ENCODE results near the gene PSMA6. TPM values are rescaled to one million over a fixed set of nuclear protein-coding genes. Genes with fewer than 3 reads are reported as not detected.

Gene PSMA6
- total and polyA plus RNA-seq, 2 of the 13 experiments (the other 11 are each of a cell fraction or from before 2014, with no cell fraction given) = 525 to 1,109 TPM

DNA sequence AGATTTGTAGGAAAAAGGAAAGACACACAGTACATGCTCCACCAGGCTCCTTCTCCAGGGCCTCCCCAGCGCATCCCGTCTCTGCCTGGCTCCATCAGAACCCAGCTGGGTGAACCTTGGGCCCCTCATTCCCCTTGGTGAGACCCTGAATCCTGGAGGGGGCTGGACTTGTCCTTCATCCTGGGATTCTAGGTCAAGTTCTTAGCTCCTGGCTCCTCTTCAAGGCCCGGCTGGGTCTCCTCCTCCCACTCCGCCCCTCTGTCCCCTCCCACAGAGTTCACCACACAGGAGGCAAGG, 49.2 kb downstream of the PSMA6 start (continued):
- TF ChIP-seq, protein P1, sequence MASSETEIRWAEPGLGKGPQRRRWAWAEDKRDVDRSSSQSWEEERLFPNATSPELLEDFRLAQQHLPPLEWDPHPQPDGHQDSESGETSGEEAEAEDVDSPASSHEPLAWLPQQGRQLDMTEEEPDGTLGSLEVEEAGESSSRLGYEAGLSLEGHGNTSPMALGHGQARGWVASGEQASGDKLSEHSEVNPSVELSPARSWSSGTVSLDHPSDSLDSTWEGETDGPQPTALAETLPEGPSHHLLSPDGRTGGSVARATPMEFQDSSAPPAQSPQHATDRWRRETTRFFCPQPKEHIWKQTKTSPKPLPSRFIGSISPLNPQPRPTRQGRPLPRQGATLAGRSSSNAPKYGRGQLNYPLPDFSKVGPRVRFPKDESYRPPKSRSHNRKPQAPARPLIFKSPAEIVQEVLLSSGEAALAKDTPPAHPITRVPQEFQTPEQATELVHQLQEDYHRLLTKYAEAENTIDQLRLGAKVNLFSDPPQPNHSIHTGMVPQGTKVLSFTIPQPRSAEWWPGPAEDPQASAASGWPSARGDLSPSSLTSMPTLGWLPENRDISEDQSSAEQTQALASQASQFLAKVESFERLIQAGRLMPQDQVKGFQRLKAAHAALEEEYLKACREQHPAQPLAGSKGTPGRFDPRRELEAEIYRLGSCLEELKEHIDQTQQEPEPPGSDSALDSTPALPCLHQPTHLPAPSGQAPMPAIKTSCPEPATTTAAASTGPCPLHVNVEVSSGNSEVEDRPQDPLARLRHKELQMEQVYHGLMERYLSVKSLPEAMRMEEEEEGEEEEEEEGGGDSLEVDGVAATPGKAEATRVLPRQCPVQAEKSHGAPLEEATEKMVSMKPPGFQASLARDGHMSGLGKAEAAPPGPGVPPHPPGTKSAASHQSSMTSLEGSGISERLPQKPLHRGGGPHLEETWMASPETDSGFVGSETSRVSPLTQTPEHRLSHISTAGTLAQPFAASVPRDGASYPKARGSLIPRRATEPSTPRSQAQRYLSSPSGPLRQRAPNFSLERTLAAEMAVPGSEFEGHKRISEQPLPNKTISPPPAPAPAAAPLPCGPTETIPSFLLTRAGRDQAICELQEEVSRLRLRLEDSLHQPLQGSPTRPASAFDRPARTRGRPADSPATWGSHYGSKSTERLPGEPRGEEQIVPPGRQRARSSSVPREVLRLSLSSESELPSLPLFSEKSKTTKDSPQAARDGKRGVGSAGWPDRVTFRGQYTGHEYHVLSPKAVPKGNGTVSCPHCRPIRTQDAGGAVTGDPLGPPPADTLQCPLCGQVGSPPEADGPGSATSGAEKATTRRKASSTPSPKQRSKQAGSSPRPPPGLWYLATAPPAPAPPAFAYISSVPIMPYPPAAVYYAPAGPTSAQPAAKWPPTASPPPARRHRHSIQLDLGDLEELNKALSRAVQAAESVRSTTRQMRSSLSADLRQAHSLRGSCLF (CRISPR knock-in tag; IDR thresholded peaks at IDR 0.05; ENCODE audit: borderline replicate concordance) = no peak
- TF ChIP-seq ZNF180 (CRISPR knock-in tag; IDR thresholded peaks at IDR 0.05; ENCODE audit: borderline replicate concordance, low read depth) (no peak), ZFP36 (IDR thresholded peaks at IDR 0.05; ENCODE audit: borderline replicate concordance, low read depth, low read length, partially characterized antibody) (no peak), ZNF260 (CRISPR knock-in tag; IDR thresholded peaks at IDR 0.05; ENCODE audit: borderline replicate concordance, low read depth) (0 out of 2 replicates have a peak, but pooled peaks have one; percentile 3), NCOR1 (IDR thresholded peaks at IDR 0.05; ENCODE audit: borderline replicate concordance, low read length) (peak; percentile 59; the same call in 1 of the 2 replicates), ZNF354B (CRISPR knock-in tag; IDR thresholded peaks at IDR 0.05) (0 out of 2 replicates have a peak, but pooled peaks have one; percentile 70), PPARG (CRISPR knock-in tag; conservative IDR thresholded peaks at IDR 0.05) (0 out of 2 replicates have a peak, but pooled peaks have one; percentile 61), MYC (CRISPR knock-in tag; IDR thresholded peaks at IDR 0.05; ENCODE audit: borderline replicate concordance) (0 out of 2 replicates have a peak, but pooled peaks have one; percentile 20), NCOA2 (CRISPR knock-in tag; IDR thresholded peaks at IDR 0.05) (peak; percentile 75), ZNF598 (CRISPR knock-in tag; IDR thresholded peaks at IDR 0.05; ENCODE audit: borderline replicate concordance) (peak; percentile 0), MED8 (CRISPR knock-in tag; IDR thresholded peaks at IDR 0.05; ENCODE audit: insufficient replicate concordance) (peak; percentile 78), ZNF225 (CRISPR knock-in tag; IDR thresholded peaks at IDR 0.05) (peak; percentile 16; the same call in 1 of the 2 replicates), HOXA3 (CRISPR knock-in tag; IDR thresholded peaks at IDR 0.05) (peak; percentile 73), ZNF772 (CRISPR knock-in tag; IDR thresholded peaks at IDR 0.05) (no peak), NFYC (CRISPR knock-in tag; IDR thresholded peaks at IDR 0.05) (no peak), HNF4A (CRISPR knock-in tag; IDR thresholded peaks at IDR 0.05) (peak; percentile 77), ZNF451 (CRISPR knock-in tag; IDR thresholded peaks at IDR 0.05) (no peak), NR2C2 (CRISPR knock-in tag; IDR thresholded peaks at IDR 0.05; ENCODE audit: borderline replicate concordance) (peak; percentile 55; the same call in 1 of the 2 replicates), SOX6 (IDR thresholded peaks at IDR 0.05) (no peak), SOX6 (CRISPR knock-in tag; IDR thresholded peaks at IDR 0.05) (peak; percentile 71)
- TF ChIP-seq, protein P2, sequence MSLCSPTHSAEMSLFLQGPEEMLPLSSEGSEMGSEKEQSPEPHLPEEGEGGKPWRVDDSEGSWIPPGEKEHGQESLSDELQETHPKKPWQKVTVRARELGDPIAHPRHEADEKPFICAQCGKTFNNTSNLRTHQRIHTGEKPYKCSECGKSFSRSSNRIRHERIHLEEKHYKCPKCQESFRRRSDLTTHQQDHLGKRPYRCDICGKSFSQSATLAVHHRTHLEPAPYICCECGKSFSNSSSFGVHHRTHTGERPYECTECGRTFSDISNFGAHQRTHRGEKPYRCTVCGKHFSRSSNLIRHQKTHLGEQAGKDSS (CRISPR knock-in tag; IDR thresholded peaks at IDR 0.05; ENCODE audit: borderline replicate concordance, low read depth) = peak; percentile 74; the same call in 1 of the 2 replicates
- TF ChIP-seq, protein P3, sequence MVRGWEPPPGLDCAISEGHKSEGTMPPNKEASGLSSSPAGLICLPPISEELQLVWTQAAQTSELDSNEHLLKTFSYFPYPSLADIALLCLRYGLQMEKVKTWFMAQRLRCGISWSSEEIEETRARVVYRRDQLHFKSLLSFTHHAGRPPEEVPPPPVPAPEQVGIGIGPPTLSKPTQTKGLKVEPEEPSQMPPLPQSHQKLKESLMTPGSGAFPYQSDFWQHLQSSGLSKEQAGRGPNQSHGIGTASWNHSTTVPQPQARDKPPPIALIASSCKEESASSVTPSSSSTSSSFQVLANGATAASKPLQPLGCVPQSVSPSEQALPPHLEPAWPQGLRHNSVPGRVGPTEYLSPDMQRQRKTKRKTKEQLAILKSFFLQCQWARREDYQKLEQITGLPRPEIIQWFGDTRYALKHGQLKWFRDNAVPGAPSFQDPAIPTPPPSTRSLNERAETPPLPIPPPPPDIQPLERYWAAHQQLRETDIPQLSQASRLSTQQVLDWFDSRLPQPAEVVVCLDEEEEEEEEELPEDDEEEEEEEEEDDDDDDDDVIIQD (CRISPR knock-in tag; IDR thresholded peaks at IDR 0.05; ENCODE audit: low read depth) = 0 out of 2 replicates have a peak, but pooled peaks have one; percentile 82
- TF ChIP-seq, protein P4, sequence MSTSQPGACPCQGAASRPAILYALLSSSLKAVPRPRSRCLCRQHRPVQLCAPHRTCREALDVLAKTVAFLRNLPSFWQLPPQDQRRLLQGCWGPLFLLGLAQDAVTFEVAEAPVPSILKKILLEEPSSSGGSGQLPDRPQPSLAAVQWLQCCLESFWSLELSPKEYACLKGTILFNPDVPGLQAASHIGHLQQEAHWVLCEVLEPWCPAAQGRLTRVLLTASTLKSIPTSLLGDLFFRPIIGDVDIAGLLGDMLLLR (CRISPR knock-in tag; IDR thresholded peaks at IDR 0.05) = 0 out of 2 replicates have a peak, but pooled peaks have one; percentile 13
